GM23338 (cell line): Measurements from ENCODE around the gene RUNDC3A. TPM values are rescaled to one million over a fixed set of nuclear protein-coding genes. Genes with fewer than 3 reads are reported as not detected.

ENCODE experiments used
- ATAC-seq: fragments of 200-7000 bp; cut with Tn5 transposase; 3 replicates; pipeline ENCODE4 v1.9.1; 2020
- DNase-seq: peaks from one replicate; pipeline ENCODE4 v3.0.0-alpha.2; 2015; ENCODE audit warnings: low spot score
- H2AFZ ChIP-seq: fragments of 200-600 bp; sonication (generic); 2 replicates; pipeline ENCODE4 v1.8.0; 2016; ENCODE audit warnings: antibody characterized with exemption, mild to moderate bottlenecking, moderate library complexity
- H3F3A ChIP-seq: fragments of 200-600 bp; sonication (generic); replicated peaks from 2 replicates; pipeline ENCODE4 v1.8.0; 2017; ENCODE audit warnings: antibody characterized with exemption, mixed run types, low read depth
- H3K27ac ChIP-seq: fragments of 200-600 bp; sonication (generic); 2 replicates; pipeline ENCODE4 v1.6.1; 2016; ENCODE audit warnings: low read depth
- H3K27me3 ChIP-seq: fragments of 200-600 bp; sonication (generic); 2 replicates; pipeline ENCODE4 v1.8.0; 2016; ENCODE audit warnings: mild to moderate bottlenecking, mixed run types, moderate library complexity; ENCODE audit not compliant: insufficient read depth
- H3K36me3 ChIP-seq: fragments of 200-600 bp; sonication (generic); 2 replicates; pipeline ENCODE4 v1.8.0; 2016; ENCODE audit warnings: mild to moderate bottlenecking; ENCODE audit not compliant: insufficient read depth
- H3K4me1 ChIP-seq: fragments of 200-600 bp; sonication (generic); 2 replicates; pipeline ENCODE4 v1.8.0; 2016; ENCODE audit warnings: mild to moderate bottlenecking, moderate library complexity; ENCODE audit not compliant: insufficient read depth
- H3K4me2 ChIP-seq: fragments of 200-600 bp; sonication (generic); 2 replicates; pipeline ENCODE4 v1.7.1; 2017; ENCODE audit warnings: mixed run types
- H3K4me3 ChIP-seq: fragments of 200-600 bp; sonication (generic); 2 replicates; pipeline ENCODE4 v1.6.1; 2016; ENCODE audit warnings: mixed run types
- H3K79me2 ChIP-seq: fragments of 200-600 bp; sonication (generic); replicated peaks from 2 replicates; pipeline ENCODE4 v1.8.0; 2017; ENCODE audit warnings: mild to moderate bottlenecking; ENCODE audit not compliant: insufficient read depth
- H3K9me2 ChIP-seq: fragments of 200-600 bp; sonication (generic); 2 replicates; pipeline ENCODE4 v1.8.0; 2017; ENCODE audit not compliant: insufficient read depth
- H4K20me1 ChIP-seq: fragments of 200-600 bp; sonication (generic); replicated peaks from 2 replicates; pipeline ENCODE4 v1.8.0; 2017; ENCODE audit warnings: mild to moderate bottlenecking; ENCODE audit not compliant: insufficient read depth
- H3K27ac Mint-ChIP-seq: 2 replicates; pipeline ENCODE4 v1.8.0; 2020; ENCODE audit warnings: inconsistent platforms, mild to moderate bottlenecking, moderate library complexity, mixed read lengths
- H3K27me3 Mint-ChIP-seq: 3 replicates; pipeline ENCODE4 v1.8.0; 2022; ENCODE audit warnings: low read depth, mild to moderate bottlenecking, moderate library complexity, mixed read lengths, inconsistent platforms; ENCODE audit not compliant: insufficient read depth, poor library complexity
- H3K36me3 Mint-ChIP-seq: 3 replicates; pipeline ENCODE4 v1.8.0; 2021; ENCODE audit warnings: low read depth, mild to moderate bottlenecking, inconsistent platforms, moderate library complexity, mixed read lengths
- H3K4me1 Mint-ChIP-seq: 3 replicates; pipeline ENCODE4 v1.8.0; 2020; ENCODE audit warnings: mild to moderate bottlenecking, inconsistent platforms, mixed read lengths
- H3K4me3 Mint-ChIP-seq: 3 replicates; pipeline ENCODE4 v1.8.0; 2021; ENCODE audit warnings: moderate library complexity, mild to moderate bottlenecking, inconsistent platforms, mixed read lengths
- H3K9me3 Mint-ChIP-seq: 3 replicates; pipeline ENCODE4 v1.8.0; 2020; ENCODE audit warnings: moderate library complexity, mild to moderate bottlenecking, inconsistent platforms, mixed read lengths
- EZH2 ChIP-seq: fragments of 200-600 bp; sonication (generic); IDR thresholded peaks from one replicate; pipeline ENCODE4 v1.8.0; 2017; ENCODE audit warnings: antibody characterized with exemption, mild to moderate bottlenecking, low read depth; ENCODE audit not compliant: unreplicated experiment
- EZH2phosphoT487 ChIP-seq: fragments of 200-600 bp; sonication (generic); IDR thresholded peaks from one replicate; pipeline ENCODE4 v1.8.1; 2018; ENCODE audit warnings: antibody characterized with exemption; ENCODE audit not compliant: unreplicated experiment
- JUNB ChIP-seq: IDR thresholded peaks from one replicate; pipeline ENCODE4 v1.6.1; 2016; ENCODE audit warnings: antibody characterized with exemption; ENCODE audit not compliant: unreplicated experiment
- NANOG ChIP-seq: IDR thresholded peaks from 2 replicates; pipeline ENCODE4 v1.6.1; 2016; ENCODE audit warnings: antibody characterized with exemption, borderline replicate concordance
- POLR2AphosphoS5 ChIP-seq: IDR thresholded peaks from 2 replicates; pipeline ENCODE4 v1.6.1; 2016; ENCODE audit warnings: antibody characterized with exemption, low read depth
- STAT1 ChIP-seq: IDR thresholded peaks from one replicate; pipeline ENCODE4 v1.6.1; 2016; ENCODE audit warnings: antibody characterized with exemption; ENCODE audit not compliant: unreplicated experiment
- ZNF114 ChIP-seq: fragments of 250-450 bp; sonication (Bioruptor Pico); IDR thresholded peaks from 2 replicates; pipeline ENCODE4 v1.5.0; 2020; ENCODE audit warnings: mild to moderate bottlenecking, moderate library complexity
- ZNF331 ChIP-seq: fragments of 250-450 bp; sonication (Bioruptor Pico); IDR thresholded peaks from 2 replicates; pipeline ENCODE4 v1.5.0; 2020; ENCODE audit warnings: low read depth, mild to moderate bottlenecking, moderate library complexity
- polyA plus RNA-seq: library from polyadenylated mRNA; unstranded; fragments of >200 nt; fragmentation: Nextera tagmentation; extraction: Ambion mirVana; gene quantifications from 2 replicates; pipeline ENCODE4 v1.2.1, GENCODE V29; 2016
- total RNA-seq: library from RNA; depleted of rRNA; stranded (reverse); fragments of >200 nt; shearing (Covaris generic); gene quantifications from 2 replicates; pipeline ENCODE4 v1.2.3, GENCODE V29; 2014
- TF ChIP-seq, protein P1 (sequence below), 2 experiments: fragments of 200-600 bp in 1 of 2; sonication (generic) in 1 of 2; conservative IDR thresholded peaks; 2 replicates each; pipeline versions ENCODE4 v1.5.1 to v1.6.1; 2016 to 2017; ENCODE audit warnings: antibody characterized with exemption in 2 of 2, low read depth in 2 of 2, mild to moderate bottlenecking in 2 of 2, moderate library complexity in 1 of 2
- TF ChIP-seq, protein P2 (sequence below): IDR thresholded peaks from one replicate; pipeline ENCODE4 v1.6.1; 2018; ENCODE audit warnings: antibody characterized with exemption; ENCODE audit not compliant: unreplicated experiment
- TF ChIP-seq, protein P3 (sequence below): IDR thresholded peaks from 2 replicates; pipeline ENCODE4 v1.6.1; 2016; ENCODE audit warnings: antibody characterized with exemption

RUNDC3A gene
- total and polyA plus RNA-seq, 2 experiments from 2014 or later, result 3.7 to 5.5 TPM

DNA sequence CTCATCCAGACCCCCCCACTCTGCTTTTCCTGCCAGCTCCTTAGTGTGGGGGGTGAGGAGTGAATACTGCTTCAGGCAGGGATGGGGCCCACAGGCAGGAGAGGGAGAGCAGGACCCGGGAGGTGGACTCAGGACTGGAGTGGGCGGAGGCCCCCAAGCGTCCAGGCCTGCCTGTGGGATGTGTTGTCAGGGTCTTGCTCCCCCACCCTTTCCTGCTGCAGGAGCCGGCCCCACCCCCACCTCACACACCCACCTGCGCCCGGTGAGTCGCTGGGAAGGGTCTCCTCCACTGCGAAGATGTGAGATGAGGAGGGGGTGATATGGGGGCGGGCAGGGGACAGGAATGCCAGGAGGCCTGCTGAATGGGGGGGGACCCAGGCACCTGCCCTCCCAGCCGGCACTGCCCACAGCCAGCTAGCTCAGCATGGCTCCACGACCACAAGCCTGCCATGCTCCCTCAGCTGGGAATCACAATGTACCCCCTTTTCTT is 54.1 kb downstream of the RUNDC3A start:
- Histone ChIP-seq H3K36me3 (no peaks in the 10 kb centered on the region), H4K20me1 (peaks cover 19% of the 10 kb centered on the region), H3K27me3 (peaks cover 17% of the 10 kb centered on the region; the same call in 1 of the 2 replicates), H3K4me1 (peaks cover 26% of the 10 kb centered on the region), H3K79me2 (no peaks in the 10 kb centered on the region), H3K4me2 (peak overlapping the region; percentile 87), H3F3A (0 out of 2 replicates have a peak, but pooled peaks cover 10% of the 10 kb centered on the region), H3K27ac (no peak overlapping the region), H2AFZ (no peak overlapping the region), H3K4me3 (peak overlapping the region; percentile 88), H3K9me2 (no peaks in the 10 kb centered on the region)
- peaks cover 18% of the 10 kb centered on the region for H3K27me3 Mint-ChIP-seq
- no peaks in the 10 kb centered on the region for H3K9me3 Mint-ChIP-seq
- TF ChIP-seq POLR2AphosphoS5 (no peak), STAT1 (no peak), EZH2 (no peak), ZNF114 (CRISPR knock-in tag) (no peak), EZH2phosphoT487 (no peak), JUNB (no peak), NANOG (no peak), ZNF331 (no peak)
- TF ChIP-seq, protein P1, sequence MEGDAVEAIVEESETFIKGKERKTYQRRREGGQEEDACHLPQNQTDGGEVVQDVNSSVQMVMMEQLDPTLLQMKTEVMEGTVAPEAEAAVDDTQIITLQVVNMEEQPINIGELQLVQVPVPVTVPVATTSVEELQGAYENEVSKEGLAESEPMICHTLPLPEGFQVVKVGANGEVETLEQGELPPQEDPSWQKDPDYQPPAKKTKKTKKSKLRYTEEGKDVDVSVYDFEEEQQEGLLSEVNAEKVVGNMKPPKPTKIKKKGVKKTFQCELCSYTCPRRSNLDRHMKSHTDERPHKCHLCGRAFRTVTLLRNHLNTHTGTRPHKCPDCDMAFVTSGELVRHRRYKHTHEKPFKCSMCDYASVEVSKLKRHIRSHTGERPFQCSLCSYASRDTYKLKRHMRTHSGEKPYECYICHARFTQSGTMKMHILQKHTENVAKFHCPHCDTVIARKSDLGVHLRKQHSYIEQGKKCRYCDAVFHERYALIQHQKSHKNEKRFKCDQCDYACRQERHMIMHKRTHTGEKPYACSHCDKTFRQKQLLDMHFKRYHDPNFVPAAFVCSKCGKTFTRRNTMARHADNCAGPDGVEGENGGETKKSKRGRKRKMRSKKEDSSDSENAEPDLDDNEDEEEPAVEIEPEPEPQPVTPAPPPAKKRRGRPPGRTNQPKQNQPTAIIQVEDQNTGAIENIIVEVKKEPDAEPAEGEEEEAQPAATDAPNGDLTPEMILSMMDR (conservative IDR thresholded peaks at IDR 0.05; ENCODE audit: low read depth in 2 of 2), result no peak
- TF ChIP-seq, protein P2, sequence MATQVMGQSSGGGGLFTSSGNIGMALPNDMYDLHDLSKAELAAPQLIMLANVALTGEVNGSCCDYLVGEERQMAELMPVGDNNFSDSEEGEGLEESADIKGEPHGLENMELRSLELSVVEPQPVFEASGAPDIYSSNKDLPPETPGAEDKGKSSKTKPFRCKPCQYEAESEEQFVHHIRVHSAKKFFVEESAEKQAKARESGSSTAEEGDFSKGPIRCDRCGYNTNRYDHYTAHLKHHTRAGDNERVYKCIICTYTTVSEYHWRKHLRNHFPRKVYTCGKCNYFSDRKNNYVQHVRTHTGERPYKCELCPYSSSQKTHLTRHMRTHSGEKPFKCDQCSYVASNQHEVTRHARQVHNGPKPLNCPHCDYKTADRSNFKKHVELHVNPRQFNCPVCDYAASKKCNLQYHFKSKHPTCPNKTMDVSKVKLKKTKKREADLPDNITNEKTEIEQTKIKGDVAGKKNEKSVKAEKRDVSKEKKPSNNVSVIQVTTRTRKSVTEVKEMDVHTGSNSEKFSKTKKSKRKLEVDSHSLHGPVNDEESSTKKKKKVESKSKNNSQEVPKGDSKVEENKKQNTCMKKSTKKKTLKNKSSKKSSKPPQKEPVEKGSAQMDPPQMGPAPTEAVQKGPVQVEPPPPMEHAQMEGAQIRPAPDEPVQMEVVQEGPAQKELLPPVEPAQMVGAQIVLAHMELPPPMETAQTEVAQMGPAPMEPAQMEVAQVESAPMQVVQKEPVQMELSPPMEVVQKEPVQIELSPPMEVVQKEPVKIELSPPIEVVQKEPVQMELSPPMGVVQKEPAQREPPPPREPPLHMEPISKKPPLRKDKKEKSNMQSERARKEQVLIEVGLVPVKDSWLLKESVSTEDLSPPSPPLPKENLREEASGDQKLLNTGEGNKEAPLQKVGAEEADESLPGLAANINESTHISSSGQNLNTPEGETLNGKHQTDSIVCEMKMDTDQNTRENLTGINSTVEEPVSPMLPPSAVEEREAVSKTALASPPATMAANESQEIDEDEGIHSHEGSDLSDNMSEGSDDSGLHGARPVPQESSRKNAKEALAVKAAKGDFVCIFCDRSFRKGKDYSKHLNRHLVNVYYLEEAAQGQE, result no peak
- TF ChIP-seq, protein P3, sequence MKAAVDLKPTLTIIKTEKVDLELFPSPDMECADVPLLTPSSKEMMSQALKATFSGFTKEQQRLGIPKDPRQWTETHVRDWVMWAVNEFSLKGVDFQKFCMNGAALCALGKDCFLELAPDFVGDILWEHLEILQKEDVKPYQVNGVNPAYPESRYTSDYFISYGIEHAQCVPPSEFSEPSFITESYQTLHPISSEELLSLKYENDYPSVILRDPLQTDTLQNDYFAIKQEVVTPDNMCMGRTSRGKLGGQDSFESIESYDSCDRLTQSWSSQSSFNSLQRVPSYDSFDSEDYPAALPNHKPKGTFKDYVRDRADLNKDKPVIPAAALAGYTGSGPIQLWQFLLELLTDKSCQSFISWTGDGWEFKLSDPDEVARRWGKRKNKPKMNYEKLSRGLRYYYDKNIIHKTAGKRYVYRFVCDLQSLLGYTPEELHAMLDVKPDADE, result no peak
- H3K4me1 Mint-ChIP-seq, result peaks cover 33% of the 10 kb centered on the region
- ATAC-seq, result peak; percentile 10
- peak overlapping the region; percentile 82 for H3K4me3 Mint-ChIP-seq
- H3K36me3 Mint-ChIP-seq, result peaks cover 4% of the 10 kb centered on the region; the same call in 2 of the 3 replicates
- DNase-seq, result no peak
- H3K27ac Mint-ChIP-seq, result no peak overlapping the region
